ENCODE measurements around the gene GBP3.
"Not testable (repeated sequence)": the region's sequence is repeated elsewhere in the genome, so short reads cannot be mapped to it uniquely, and the experiment has no call there.

GBP3 gene

GRCh38 chr1:89041119-89041641 lies 18.5 kb upstream of the GBP3 start:
- no peak for DNase-seq (ENCODE audit: low read depth in 2 of 3, low spot score in 2 of 3)

DNA sequence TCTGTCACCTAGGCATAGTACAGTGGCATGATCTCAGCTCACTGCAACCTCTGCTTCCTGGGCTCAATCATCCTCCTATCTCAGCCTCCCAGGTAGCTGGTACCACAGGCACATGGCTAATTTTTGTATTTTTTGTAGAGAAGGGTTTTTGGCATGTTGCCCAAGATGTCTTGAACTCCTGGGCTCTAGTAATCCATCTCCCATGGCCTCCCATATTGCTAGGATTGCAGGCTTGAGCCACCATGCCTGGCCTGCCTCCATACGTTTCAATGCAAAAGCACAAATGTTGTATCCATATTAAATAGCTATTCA lies 17.6 kb upstream of the GBP3 start:
- no peak for DNase-seq (ENCODE audit: low read depth in 2 of 3, low spot score in 2 of 3)

- DNase-seq (ENCODE audit: low read depth in 2 of 3, low spot score in 2 of 3), result no peak
Observed at GRCh38 chr1:89037186-89037585, 14.5 kb upstream of the GBP3 start.

- no peak for DNase-seq (ENCODE audit: low read depth in 2 of 3, low spot score in 2 of 3)
Observed at GRCh38 chr1:89035080-89035479, 12.4 kb upstream of the GBP3 start.

DNA sequence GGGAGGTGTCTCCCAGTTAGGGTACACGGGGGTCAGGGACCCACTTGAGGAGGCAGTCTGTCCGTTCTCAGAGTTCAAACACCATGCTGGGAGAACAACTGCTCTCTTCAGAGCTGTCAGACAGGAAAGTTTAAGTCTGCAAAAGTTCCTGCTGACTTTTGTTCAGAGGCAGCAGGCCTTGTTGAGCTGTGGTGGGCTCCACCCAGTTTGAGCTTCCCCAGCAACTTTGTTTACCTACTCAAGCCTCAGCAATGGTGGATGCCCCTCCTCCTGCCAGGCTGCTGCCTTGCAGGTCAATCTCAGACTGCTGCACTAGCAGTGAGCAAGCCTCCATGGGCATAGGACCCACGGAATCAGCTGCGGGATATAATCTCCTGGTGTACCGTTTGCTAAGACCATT lies 11.3 kb upstream of the GBP3 start:
- not testable (repeated sequence) for DNase-seq (ENCODE audit: low read depth in 2 of 3, low spot score in 2 of 3)

DNA sequence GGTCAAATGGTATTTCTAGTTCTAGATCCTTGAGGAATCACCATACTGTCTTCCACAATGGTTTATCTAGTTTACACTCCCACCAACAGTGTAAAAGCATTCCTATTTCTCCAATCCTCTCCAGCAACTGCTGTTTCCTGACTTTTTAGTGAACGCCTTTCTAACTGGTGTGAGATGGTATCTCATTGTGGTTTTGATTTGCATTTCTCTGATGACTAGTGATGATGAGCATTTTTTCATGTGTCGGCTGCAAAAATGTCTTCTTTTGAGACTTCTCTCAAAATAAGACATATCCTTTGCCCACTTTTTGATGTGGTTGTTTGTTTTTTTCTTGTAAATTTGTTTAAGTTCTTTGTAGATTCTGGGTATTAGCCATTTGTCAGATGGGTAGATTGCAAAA lies 6.4 kb upstream of the GBP3 start:
- not testable (repeated sequence) for DNase-seq (ENCODE audit: low read depth in 2 of 3, low spot score in 2 of 3)

DNA sequence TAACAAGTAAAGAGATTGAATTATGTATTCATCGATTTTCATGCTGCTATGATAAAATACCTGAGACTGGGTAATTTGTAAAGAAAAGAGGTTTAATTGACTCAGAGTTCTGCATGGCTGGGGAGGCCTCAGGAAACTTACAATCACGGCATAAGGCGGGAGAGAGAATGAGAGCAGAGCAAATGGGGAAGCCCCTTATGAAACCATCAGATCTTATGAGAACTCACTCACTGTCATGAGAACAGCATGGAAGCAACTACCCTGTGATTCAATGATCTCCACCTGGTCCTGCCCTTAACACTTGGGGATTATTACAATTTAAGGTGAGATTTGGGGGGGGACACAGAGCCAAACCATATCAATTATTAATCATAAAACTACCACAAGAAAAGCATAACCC lies 3.3 kb upstream of the GBP3 start:
- no peak for DNase-seq (ENCODE audit: low read depth in 2 of 3, low spot score in 2 of 3)

- DNase-seq (ENCODE audit: low read depth in 2 of 3, low spot score in 2 of 3), result no peak
Observed at GRCh38 chr1:89023026-89023425, 360 bp upstream of the GBP3 start.

DNA sequence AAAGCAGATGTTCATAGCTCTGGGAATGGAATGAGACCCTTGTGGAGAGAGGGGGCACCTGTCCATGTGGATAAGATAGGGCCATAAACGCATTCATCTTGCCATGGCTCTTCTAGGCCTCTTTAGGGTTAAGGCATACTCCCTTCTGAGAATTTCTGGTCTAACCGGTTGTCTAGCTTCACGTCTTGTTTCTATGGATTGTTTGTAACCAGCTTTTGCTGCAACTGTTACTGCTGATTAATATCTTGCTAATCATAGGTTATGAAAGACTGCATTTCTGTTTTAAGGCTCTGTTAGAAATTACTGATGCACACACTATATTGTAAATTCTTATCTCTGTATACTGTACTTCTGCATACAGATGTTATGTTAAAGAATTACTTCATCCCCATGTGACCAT lies 4.3 kb downstream of the GBP3 start:
- DNase-seq (ENCODE audit: low read depth in 2 of 3, low spot score in 2 of 3), result not testable (repeated sequence)

DNA sequence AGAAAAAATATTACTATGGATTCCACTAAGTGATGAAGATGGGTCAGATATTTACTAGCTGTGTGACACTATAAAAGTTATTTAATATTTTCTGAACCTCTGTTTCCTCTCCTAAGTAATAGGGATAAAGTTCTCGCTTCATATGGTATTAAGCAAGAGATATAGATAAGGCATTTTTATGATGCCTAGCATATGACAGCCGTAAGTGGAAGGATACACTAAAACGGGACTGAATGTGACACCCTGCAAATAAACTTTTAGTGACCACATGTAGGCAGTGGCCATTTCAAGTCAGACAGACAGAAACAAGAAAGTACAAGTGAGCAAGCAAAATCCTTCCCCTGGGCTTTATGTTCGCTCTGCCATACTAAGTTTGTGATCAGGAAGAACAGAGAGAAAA lies 14.2 kb downstream of the GBP3 start:
- no peak for DNase-seq (ENCODE audit: low read depth in 2 of 3, low spot score in 2 of 3)

DNA sequence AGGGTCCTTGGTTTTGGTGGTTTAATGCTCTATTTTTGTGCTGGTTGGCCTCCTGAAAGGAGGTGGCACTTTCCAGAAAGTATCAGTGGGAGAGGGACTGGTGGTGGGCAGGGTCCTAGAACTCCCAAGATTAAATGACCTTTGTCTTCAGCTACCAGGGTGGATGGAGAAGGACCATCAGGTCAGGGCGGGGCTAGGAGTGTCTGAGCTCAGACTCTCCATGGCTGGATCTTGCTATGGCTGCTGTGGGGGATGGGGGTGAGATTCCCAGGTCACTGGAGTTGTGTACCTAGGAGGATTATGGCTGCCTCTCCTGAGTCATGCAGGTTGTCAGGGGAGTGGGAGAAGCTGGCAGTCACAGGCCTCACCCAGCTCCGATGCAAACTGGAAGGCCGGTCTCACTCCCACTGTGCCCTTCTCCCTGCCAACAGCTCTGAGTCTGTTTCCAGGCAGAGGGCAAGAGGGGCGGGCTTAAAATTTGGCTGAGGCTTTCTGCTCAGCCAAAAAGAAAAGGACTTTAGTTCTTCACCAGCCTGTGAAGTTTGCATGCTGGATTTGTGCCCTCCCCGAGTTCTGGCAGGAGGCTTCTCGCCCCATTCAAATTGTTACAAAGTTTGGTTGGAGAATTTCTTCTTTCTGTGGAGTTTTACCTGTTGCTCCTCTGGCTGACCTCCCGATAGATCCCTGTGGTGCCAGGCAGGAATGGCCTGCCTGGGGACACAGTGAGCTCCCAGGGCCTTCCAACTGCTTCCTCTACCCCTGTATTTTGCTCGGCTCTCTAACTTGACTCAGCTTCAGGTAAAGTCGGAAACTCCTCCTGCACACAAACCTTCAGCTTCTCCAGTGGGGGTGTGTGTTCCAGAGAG lies 17.1 kb downstream of the GBP3 start:
- no peak for DNase-seq (ENCODE audit: low read depth in 2 of 3, low spot score in 2 of 3)

DNA sequence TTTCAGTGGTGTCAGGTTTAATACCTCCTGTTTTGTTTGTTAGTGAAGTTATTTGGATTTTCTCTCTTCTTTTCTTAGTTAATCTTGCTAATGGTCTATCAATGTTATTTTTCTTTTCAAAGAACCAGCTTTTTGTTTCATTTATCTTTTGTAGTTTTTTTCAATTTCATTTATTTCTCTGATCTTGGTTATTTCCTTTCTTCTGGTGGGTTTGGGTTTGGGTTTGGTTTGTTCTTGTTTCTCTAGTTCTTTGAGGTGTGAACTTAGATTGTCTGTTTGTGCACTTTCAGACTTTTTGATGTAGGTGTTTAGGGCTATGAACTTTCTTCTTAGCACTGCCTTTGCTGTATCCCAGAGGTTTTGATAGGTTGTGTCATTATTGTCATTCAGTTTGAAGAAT lies 20.5 kb downstream of the GBP3 start:
- DNase-seq (ENCODE audit: low read depth in 2 of 3, low spot score in 2 of 3), result not testable (repeated sequence)

DNA sequence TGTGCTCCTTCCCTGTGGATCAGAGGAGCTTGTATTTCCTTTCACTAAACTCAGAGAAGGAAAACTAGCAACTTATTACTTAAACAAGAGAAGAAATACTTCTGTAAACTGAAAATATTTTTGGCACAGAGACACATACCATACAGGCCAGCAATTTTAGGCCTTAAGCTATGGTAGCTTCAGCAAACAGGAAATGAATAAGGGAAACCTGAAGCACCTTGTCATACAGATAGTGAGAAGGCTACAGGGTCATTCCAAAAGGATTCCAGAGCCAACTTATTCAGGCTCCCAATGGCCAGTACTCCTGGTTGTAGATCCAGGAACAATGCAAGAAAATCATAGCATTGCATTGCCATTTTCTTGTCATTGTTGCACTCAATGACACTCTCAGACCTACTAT lies 21.2 kb downstream of the GBP3 start:
- DNase-seq (ENCODE audit: low read depth in 2 of 3, low spot score in 2 of 3), result no peak

- no peak for DNase-seq (ENCODE audit: low read depth in 2 of 3, low spot score in 2 of 3)
Observed at GRCh38 chr1:88998716-88999115, 23.9 kb downstream of the GBP3 start.

DNA sequence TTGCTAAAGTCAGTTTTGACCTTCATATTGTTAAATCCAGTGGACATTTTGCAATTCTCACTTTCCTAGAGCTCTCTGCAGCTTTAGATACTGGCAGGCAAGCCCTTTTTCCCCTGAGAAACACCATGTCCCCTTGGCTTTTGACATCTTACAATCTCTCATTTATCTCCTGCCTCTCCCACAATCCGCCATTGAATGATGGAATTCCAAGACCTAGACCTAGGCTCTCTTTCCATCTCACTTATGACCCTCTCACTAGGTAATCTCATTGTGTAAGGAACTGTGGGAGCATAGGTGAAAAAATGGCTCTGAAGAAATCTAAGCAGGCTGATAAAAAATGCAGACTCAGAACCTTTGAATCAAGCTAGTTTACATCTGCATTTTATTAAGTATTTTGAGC lies 32.2 kb downstream of the GBP3 start:
- DNase-seq (ENCODE audit: low read depth in 2 of 3, low spot score in 2 of 3), result no peak

DNA sequence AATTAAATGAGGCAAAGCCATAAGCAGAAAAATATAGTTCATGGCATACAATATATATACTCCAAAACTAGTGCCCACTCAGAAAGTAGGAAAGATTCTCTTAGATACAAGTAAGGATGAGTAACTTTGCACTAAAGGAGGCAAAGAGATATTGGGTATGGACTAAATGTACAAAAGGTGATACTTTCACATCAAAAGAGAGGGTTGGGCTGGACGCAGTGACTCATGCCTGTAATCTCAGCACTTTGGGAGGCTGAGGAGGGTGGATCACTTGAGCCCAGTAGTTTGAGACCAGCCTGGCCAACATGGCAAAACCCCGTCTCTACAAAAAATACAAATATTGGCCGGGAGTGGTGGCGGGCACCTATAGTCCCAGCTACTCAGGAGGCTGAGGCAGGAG lies 37.0 kb downstream of the GBP3 start:
- no peak for DNase-seq (ENCODE audit: low read depth in 2 of 3, low spot score in 2 of 3)

DNA sequence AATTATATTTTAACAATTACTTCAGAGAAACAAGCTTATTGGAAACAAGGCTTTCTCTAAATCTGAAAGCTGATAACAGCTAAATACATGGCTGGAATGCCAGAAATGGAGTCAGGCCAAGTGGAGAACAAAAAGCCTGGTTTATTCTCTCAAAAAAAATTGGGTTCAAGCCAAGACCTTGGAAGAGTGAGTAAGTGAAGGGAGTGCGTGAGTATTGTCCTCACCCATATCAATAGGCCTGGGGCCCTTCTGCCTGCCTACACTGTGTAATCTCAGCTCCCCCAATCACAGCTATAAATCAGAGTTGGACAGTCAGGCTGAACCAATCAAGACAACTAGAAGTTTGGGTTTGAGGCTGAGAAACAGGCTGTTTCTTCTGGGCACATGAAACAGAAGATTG lies 37.6 kb downstream of the GBP3 start:
- DNase-seq (ENCODE audit: low read depth in 2 of 3, low spot score in 2 of 3), result no peak

- no peak for DNase-seq (ENCODE audit: low read depth in 2 of 3, low spot score in 2 of 3)
Observed at GRCh38 chr1:88984569-88984968, 38.1 kb downstream of the GBP3 start.

DNA sequence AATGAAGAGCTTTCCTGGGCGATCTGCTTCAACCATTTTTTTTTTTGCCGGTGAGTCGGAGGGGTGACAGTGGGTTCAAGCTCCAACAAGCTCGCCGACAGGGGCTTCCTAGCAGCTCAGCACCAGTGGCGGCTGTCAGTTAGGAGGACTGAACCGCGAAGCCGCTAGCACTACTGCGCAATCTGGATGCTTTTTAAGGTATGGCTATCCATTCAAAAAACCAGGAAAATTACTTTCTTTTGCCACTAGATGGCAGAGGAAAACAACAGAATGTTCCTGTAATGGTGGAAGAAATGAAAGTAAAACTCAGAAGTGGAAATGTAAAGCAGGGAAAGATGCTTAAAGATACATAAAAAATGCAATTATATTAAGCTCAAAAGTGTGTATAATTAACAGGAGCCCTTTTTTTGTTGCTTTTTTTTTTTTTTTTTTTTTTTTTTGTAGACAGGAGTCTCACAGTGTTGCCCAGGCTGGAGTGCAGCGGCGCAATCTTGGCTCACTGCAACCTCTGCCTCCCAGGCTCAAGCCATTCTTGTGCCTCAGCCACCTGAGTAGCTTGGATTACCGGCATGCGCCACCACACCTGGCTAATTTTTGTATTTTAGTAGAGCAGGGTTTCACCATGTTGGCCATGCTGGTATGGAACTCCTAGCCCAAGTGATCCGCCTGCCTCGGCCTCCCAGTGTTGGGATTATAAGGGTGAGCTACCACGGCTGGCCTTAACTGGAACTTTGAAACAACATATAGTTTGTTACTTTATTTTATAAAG lies 38.7 kb downstream of the GBP3 start:
- DNase-seq (ENCODE audit: low read depth in 2 of 3, low spot score in 2 of 3), result no peak

- DNase-seq (ENCODE audit: low read depth in 2 of 3, low spot score in 2 of 3), result no peak
Observed at GRCh38 chr1:88982055-88982454, 40.6 kb downstream of the GBP3 start.

DNA sequence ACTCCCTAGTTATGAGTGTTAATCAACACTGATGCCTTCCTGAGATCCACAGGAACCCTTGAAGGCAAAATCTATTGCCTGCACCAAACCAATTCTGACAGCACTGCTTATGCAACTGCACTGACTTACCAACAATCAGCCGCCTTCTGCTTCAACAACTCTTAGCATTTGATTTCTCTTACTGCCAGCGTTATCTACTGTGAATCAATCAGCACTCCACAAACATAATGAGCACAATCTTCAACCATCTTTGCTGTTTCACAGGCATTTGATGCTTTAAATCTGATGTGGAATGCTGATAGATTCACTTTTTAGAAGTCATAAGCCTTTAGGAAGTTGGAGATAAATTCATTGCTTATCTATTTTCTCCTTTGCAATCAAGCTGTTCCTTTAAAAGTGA lies 41.2 kb downstream of the GBP3 start:
- DNase-seq (ENCODE audit: low read depth in 2 of 3, low spot score in 2 of 3), result not testable (repeated sequence)

- no peak for DNase-seq (ENCODE audit: low read depth in 2 of 3, low spot score in 2 of 3)
Observed at GRCh38 chr1:88980870-88981269, 41.8 kb downstream of the GBP3 start.

- no peak for DNase-seq (ENCODE audit: low read depth in 2 of 3, low spot score in 2 of 3)
Observed at GRCh38 chr1:88979749-88980116, 42.9 kb downstream of the GBP3 start.
